HepG2 (cell line): ENCODE measurements around the gene SUPT4H1. TPM values are rescaled to one million over a fixed set of nuclear protein-coding genes. Genes with fewer than 3 reads are reported as not detected.

Experiments
- FIP1L1 ChIP-seq: fragments of 200-400 bp; formaldehyde crosslinking; IDR thresholded peaks from 2 replicates; pipeline ENCODE4 v1.6.1; 2018; ENCODE audit warnings: low read depth, mild to moderate bottlenecking, low read length, moderate library complexity, borderline replicate concordance; ENCODE audit not compliant: insufficient read depth
- HDAC1 ChIP-seq: sonication (generic); formaldehyde crosslinking; IDR thresholded peaks from 2 replicates; pipeline ENCODE4 v1.5.1; 2020; ENCODE audit warnings: mild to moderate bottlenecking, missing genetic modification reagents
- IRF2 ChIP-seq: IDR thresholded peaks from 2 replicates; pipeline ENCODE4 v1.6.1; 2018; ENCODE audit warnings: missing genetic modification reagents, missing compliant biosample characterization
- JARID2 ChIP-seq: sonication (generic); formaldehyde crosslinking; IDR thresholded peaks from 2 replicates; pipeline ENCODE4 v1.8.1; 2023; ENCODE audit warnings: missing genetic modification reagents, inconsistent platforms; ENCODE audit not compliant: insufficient replicate concordance
- MTF1 ChIP-seq: sonication (generic); formaldehyde crosslinking; IDR thresholded peaks from 2 replicates; pipeline ENCODE4 v1.5.0; 2020; ENCODE audit warnings: missing genetic modification reagents
- NONO ChIP-seq, 2 experiments: fragments of 450-650 bp in 1 of 2; sonication (generic) in 1 of 2; formaldehyde crosslinking in 1 of 2; IDR thresholded peaks in 1 of 2; conservative IDR thresholded peaks in 1 of 2; 2 replicates each; pipeline versions ENCODE4 v1.6.1 to v1.8.0; 2017 to 2022; ENCODE audit warnings: mild to moderate bottlenecking in 1 of 2, missing genetic modification reagents in 1 of 2, moderate library complexity in 1 of 2
- RBM39 ChIP-seq: fragments of 200-400 bp; formaldehyde crosslinking; IDR thresholded peaks from one replicate; pipeline ENCODE4 v1.6.1; 2018; ENCODE audit warnings: antibody characterized with exemption, mild to moderate bottlenecking, low read depth, low read length; ENCODE audit not compliant: poor library complexity, severe bottlenecking
- ZC3H4 ChIP-seq: sonication (generic); formaldehyde crosslinking; IDR thresholded peaks from 2 replicates; pipeline ENCODE4 v1.4.0; 2020; ENCODE audit warnings: missing genetic modification reagents, borderline replicate concordance
- ZNF501 ChIP-seq: sonication (generic); formaldehyde crosslinking; IDR thresholded peaks from 2 replicates; pipeline ENCODE4 v1.5.1; 2020; ENCODE audit warnings: mild to moderate bottlenecking, moderate library complexity, missing genetic modification reagents
- ZNF552 ChIP-seq: sonication (generic); formaldehyde crosslinking; IDR thresholded peaks from 2 replicates; pipeline ENCODE4 v1.9.0; 2022; ENCODE audit warnings: missing genetic modification reagents, mild to moderate bottlenecking, borderline replicate concordance
- ZNF709 ChIP-seq: sonication (generic); formaldehyde crosslinking; IDR thresholded peaks from 2 replicates; pipeline ENCODE4 v1.5.0; 2020; ENCODE audit warnings: mild to moderate bottlenecking, missing genetic modification reagents
- ZNF768 ChIP-seq: sonication (generic); formaldehyde crosslinking; IDR thresholded peaks from 2 replicates; pipeline ENCODE4 v1.4.0; 2020; ENCODE audit warnings: missing genetic modification reagents
- ZNF878 ChIP-seq: sonication (generic); formaldehyde crosslinking; IDR thresholded peaks from 2 replicates; pipeline ENCODE4 v1.8.1; 2023; ENCODE audit warnings: mild to moderate bottlenecking, missing genetic modification reagents, moderate library complexity
- polyA plus RNA-seq, 8 experiments: library from polyadenylated mRNA; depleted of rRNA in 3 of 8; stranded (reverse) in 7 of 8; unstranded in 1 of 8; fragments of >200 nt; fragmentation: Illumina TruSeq in 4 of 8; extraction: Trizol in 4 of 8; gene quantifications; 2 replicates each; pipeline versions ENCODE4 v1.2.1 to v1.2.3, GENCODE V29; 2011 to 2016; ENCODE audit warnings: low read depth in 4 of 8, missing spikeins in 1 of 8, mixed read lengths in 1 of 8; ENCODE audit not compliant: insufficient read depth in 1 of 8
- total RNA-seq, 5 experiments: library from RNA; depleted of rRNA; stranded (reverse); fragments of >200 nt; fragmentation: Illumina TruSeq; extraction: Trizol; gene quantifications; 2 replicates each; pipeline ENCODE4 v1.2.3, GENCODE V29; 2016; ENCODE audit warnings: low read depth in 1 of 5
- TF ChIP-seq, protein P1 (sequence below): IDR thresholded peaks from 2 replicates; pipeline ENCODE4 v1.4.0; 2020; ENCODE audit warnings: mild to moderate bottlenecking, missing genetic modification reagents
- TF ChIP-seq, protein P2 (sequence below): sonication (generic); formaldehyde crosslinking; IDR thresholded peaks from 2 replicates; pipeline ENCODE4 v1.4.0; 2020; ENCODE audit warnings: missing genetic modification reagents
- TF ChIP-seq, protein P3 (sequence below): sonication (generic); formaldehyde crosslinking; conservative IDR thresholded peaks from 2 replicates; pipeline ENCODE4 v1.4.0; 2020; ENCODE audit warnings: missing genetic modification reagents
- TF ChIP-seq, protein P4 (sequence below): sonication (generic); formaldehyde crosslinking; IDR thresholded peaks from 2 replicates; pipeline ENCODE4 v1.4.0; 2020; ENCODE audit warnings: missing genetic modification reagents, mild to moderate bottlenecking, borderline replicate concordance

SUPT4H1 gene
- total and polyA plus RNA-seq, 2 of the 13 experiments (the other 11 are each of a cell fraction or from before 2014, with no cell fraction given), result 155 to 244 TPM

DNA sequence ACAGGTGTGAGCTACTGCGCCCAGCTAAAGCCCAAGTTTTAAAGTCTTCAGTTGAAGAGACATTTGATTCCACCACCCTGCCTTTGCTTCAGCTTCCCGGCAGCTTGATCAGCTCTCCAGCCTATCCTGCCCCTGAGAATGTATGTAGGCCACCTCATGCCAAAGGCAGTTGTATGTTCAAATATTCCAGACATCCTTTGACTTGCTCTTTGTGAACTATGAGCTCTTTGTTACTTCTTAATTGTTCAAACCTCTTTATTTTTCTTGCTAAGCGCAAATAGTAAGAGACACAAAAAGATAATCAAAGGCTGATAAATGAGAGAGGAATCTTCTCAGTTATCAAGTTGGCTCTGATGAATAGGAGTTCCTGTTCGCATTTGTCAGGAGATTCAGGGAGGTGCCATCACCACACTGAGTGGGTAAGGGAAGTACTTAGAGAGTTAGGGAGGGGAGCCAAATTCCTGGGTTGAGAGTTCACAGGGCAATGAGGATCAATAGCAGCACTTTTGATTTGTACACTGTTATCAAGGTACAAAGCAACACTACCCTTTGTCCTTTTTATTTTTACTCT is 32.0 kb upstream of the SUPT4H1 start (continued):
- TF ChIP-seq ZNF501 (peak; percentile 78), NONO (IDR thresholded peaks at IDR 0.05) (no peak), NONO (CRISPR knock-in tag; conservative IDR thresholded peaks at IDR 0.05) (no peak), HDAC1 (peak; percentile 67), MTF1 (no peak), RBM39 (no peak), ZC3H4 (no peak), ZNF768 (CRISPR knock-in tag) (no peak), ZNF709 (CRISPR knock-in tag) (no peak), JARID2 (CRISPR knock-in tag) (no peak), ZNF552 (CRISPR knock-in tag) (no peak), ZNF878 (CRISPR knock-in tag) (peak; percentile 34; the same call in 1 of the 2 replicates), FIP1L1 (no peak), IRF2 (no peak)
- TF ChIP-seq, protein P1, sequence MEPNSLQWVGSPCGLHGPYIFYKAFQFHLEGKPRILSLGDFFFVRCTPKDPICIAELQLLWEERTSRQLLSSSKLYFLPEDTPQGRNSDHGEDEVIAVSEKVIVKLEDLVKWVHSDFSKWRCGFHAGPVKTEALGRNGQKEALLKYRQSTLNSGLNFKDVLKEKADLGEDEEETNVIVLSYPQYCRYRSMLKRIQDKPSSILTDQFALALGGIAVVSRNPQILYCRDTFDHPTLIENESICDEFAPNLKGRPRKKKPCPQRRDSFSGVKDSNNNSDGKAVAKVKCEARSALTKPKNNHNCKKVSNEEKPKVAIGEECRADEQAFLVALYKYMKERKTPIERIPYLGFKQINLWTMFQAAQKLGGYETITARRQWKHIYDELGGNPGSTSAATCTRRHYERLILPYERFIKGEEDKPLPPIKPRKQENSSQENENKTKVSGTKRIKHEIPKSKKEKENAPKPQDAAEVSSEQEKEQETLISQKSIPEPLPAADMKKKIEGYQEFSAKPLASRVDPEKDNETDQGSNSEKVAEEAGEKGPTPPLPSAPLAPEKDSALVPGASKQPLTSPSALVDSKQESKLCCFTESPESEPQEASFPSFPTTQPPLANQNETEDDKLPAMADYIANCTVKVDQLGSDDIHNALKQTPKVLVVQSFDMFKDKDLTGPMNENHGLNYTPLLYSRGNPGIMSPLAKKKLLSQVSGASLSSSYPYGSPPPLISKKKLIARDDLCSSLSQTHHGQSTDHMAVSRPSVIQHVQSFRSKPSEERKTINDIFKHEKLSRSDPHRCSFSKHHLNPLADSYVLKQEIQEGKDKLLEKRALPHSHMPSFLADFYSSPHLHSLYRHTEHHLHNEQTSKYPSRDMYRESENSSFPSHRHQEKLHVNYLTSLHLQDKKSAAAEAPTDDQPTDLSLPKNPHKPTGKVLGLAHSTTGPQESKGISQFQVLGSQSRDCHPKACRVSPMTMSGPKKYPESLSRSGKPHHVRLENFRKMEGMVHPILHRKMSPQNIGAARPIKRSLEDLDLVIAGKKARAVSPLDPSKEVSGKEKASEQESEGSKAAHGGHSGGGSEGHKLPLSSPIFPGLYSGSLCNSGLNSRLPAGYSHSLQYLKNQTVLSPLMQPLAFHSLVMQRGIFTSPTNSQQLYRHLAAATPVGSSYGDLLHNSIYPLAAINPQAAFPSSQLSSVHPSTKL, result peak; percentile 65; the same call in 1 of the 2 replicates
- TF ChIP-seq, protein P2, sequence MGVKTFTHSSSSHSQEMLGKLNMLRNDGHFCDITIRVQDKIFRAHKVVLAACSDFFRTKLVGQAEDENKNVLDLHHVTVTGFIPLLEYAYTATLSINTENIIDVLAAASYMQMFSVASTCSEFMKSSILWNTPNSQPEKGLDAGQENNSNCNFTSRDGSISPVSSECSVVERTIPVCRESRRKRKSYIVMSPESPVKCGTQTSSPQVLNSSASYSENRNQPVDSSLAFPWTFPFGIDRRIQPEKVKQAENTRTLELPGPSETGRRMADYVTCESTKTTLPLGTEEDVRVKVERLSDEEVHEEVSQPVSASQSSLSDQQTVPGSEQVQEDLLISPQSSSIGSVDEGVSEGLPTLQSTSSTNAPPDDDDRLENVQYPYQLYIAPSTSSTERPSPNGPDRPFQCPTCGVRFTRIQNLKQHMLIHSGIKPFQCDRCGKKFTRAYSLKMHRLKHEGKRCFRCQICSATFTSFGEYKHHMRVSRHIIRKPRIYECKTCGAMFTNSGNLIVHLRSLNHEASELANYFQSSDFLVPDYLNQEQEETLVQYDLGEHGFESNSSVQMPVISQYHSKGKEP (CRISPR knock-in tag), result no peak
- TF ChIP-seq, protein P3, sequence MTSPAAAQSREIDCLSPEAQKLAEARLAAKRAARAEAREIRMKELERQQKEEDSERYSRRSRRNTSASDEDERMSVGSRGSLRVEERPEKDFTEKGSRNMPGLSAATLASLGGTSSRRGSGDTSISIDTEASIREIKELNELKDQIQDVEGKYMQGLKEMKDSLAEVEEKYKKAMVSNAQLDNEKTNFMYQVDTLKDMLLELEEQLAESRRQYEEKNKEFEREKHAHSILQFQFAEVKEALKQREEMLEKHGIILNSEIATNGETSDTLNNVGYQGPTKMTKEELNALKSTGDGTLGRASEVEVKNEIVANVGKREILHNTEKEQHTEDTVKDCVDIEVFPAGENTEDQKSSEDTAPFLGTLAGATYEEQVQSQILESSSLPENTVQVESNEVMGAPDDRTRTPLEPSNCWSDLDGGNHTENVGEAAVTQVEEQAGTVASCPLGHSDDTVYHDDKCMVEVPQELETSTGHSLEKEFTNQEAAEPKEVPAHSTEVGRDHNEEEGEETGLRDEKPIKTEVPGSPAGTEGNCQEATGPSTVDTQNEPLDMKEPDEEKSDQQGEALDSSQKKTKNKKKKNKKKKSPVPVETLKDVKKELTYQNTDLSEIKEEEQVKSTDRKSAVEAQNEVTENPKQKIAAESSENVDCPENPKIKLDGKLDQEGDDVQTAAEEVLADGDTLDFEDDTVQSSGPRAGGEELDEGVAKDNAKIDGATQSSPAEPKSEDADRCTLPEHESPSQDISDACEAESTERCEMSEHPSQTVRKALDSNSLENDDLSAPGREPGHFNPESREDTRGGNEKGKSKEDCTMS (CRISPR knock-in tag), result no peak
- TF ChIP-seq, protein P4, sequence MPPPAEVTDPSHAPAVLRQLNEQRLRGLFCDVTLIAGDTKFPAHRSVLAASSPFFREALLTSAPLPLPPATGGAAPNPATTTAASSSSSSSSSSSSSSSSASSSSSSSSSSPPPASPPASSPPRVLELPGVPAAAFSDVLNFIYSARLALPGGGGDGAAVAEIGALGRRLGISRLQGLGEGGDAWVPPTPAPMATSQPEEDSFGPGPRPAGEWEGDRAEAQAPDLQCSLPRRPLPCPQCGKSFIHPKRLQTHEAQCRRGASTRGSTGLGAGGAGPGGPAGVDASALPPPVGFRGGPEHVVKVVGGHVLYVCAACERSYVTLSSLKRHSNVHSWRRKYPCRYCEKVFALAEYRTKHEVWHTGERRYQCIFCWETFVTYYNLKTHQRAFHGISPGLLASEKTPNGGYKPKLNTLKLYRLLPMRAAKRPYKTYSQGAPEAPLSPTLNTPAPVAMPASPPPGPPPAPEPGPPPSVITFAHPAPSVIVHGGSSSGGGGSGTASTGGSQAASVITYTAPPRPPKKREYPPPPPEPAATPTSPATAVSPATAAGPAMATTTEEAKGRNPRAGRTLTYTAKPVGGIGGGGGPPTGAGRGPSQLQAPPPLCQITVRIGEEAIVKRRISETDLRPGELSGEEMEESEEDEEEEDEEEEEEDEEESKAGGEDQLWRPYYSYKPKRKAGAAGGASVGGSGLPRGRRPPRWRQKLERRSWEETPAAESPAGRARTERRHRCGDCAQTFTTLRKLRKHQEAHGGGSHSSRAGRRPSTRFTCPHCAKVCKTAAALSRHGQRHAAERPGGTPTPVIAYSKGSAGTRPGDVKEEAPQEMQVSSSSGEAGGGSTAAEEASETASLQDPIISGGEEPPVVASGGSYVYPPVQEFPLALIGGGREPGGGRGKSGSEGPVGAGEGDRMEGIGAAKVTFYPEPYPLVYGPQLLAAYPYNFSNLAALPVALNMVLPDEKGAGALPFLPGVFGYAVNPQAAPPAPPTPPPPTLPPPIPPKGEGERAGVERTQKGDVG (CRISPR knock-in tag), result no peak
